OCI-LY7 (cell line): ENCODE data around the gene TRAPPC6A. TPM values are rescaled to one million over a fixed set of nuclear protein-coding genes. Genes with fewer than 3 reads are reported as not detected.

Source experiments
- BruUV-seq: library from RNA; stranded (reverse); fragments of 400-500 nt; replicated peaks from 2 replicates; lab custom pipeline; 2021; lab: Mats Ljungman, UMichigan
- CTCF ChIA-PET: fragments of 300-600 bp; sonication (Branson Sonifier 250); formaldehyde crosslinking; loops from one replicate; lab custom pipeline; 2022; ENCODE audit warnings: antibody characterized with exemption; ENCODE audit not compliant: unreplicated experiment; lab: Charles Lee
- POLR2A ChIA-PET: fragments of 300-600 bp; sonication (Branson Sonifier 250); formaldehyde crosslinking; loops from one replicate; lab custom pipeline; 2022; ENCODE audit warnings: antibody characterized with exemption; lab: Charles Lee
- DNase-seq: peaks from one replicate; pipeline ENCODE4 v3.0.0-alpha.2; 2015; ENCODE audit warnings: low spot score
- H2AFZ ChIP-seq: fragments of 200-600 bp; sonication (generic), shearing (Covaris generic); 2 replicates; pipeline ENCODE4 v1.6.1; 2014; ENCODE audit warnings: mild to moderate bottlenecking, antibody characterized with exemption, low read length, moderate library complexity
- H3K27ac ChIP-seq: fragments of 200-600 bp; sonication (generic); 2 replicates; pipeline ENCODE4 v1.5.1; 2014; ENCODE audit warnings: mixed run types, low read depth, mild to moderate bottlenecking, moderate library complexity, low read length, inconsistent platforms; ENCODE audit not compliant: poor library complexity, severe bottlenecking
- H3K36me3 ChIP-seq: fragments of 200-600 bp; sonication (generic); 2 replicates; pipeline ENCODE4 v1.6.1; 2014; ENCODE audit warnings: mild to moderate bottlenecking, antibody characterized with exemption, low read length, moderate library complexity, mixed read lengths; ENCODE audit not compliant: insufficient read depth
- H3K4me1 ChIP-seq: fragments of 200-600 bp; sonication (generic); 2 replicates; pipeline ENCODE4 v1.5.1; 2014; ENCODE audit warnings: mild to moderate bottlenecking, low read length; ENCODE audit not compliant: insufficient read depth, poor library complexity, severe bottlenecking
- H3K4me2 ChIP-seq: fragments of 200-600 bp; sonication (generic); 2 replicates; pipeline ENCODE4 v1.6.1; 2014; ENCODE audit warnings: mild to moderate bottlenecking, low read length
- H3K4me3 ChIP-seq: fragments of 200-600 bp; sonication (generic); 2 replicates; pipeline ENCODE4 v1.5.1; 2014; ENCODE audit warnings: mild to moderate bottlenecking, low read depth, low read length; ENCODE audit not compliant: poor library complexity, severe bottlenecking
- H3K79me2 ChIP-seq: fragments of 200-600 bp; sonication (generic); 2 replicates; pipeline ENCODE4 v1.6.1; 2016; ENCODE audit warnings: low read depth, mild to moderate bottlenecking, low read length, moderate library complexity, mixed read lengths; ENCODE audit not compliant: insufficient read depth
- H3K9me2 ChIP-seq: fragments of 200-600 bp; sonication (generic); 2 replicates; pipeline ENCODE4 v1.6.1; 2016; ENCODE audit warnings: mild to moderate bottlenecking, low read length, mixed read lengths; ENCODE audit not compliant: insufficient read depth
- H3K9me3 ChIP-seq: fragments of 200-600 bp; sonication (generic); 2 replicates; pipeline ENCODE4 v1.6.1; 2014; ENCODE audit warnings: mild to moderate bottlenecking, mixed run types, low read length, mixed read lengths
- H4K20me1 ChIP-seq: fragments of 200-600 bp; sonication (generic); 2 replicates; pipeline ENCODE4 v1.6.1; 2014; ENCODE audit warnings: mild to moderate bottlenecking, antibody characterized with exemption, low read length, moderate library complexity, mixed read lengths; ENCODE audit not compliant: insufficient read depth
- EZH2phosphoT487 ChIP-seq: fragments of 200-600 bp; sonication (generic); IDR thresholded peaks from 2 replicates; pipeline ENCODE4 v1.6.1; 2018; ENCODE audit warnings: low read depth, borderline replicate concordance, mild to moderate bottlenecking, mixed run types, antibody characterized with exemption, low read length, moderate library complexity, mixed read lengths
- intact Hi-C: fragments of 100-400 bp; cut with micrococcal nuclease; formaldehyde crosslinking; loops from one replicate; pipeline ENCODE4 v1.10.0; 2022; ENCODE audit not compliant: unreplicated experiment
- total RNA-seq, 2 experiments: library from RNA; depleted of rRNA in 1 of 2; stranded (reverse); fragments of >200 nt in 1 of 2; shearing (Covaris generic) in 1 of 2; gene quantifications; 2 replicates each; pipeline ENCODE4 v1.2.3, GENCODE V29; 2014 to 2022
- TF ChIP-seq, protein P1 (sequence below): fragments of 200-600 bp; sonication (generic); conservative IDR thresholded peaks from 2 replicates; pipeline ENCODE4 v1.5.1; 2014; ENCODE audit warnings: mild to moderate bottlenecking, antibody characterized with exemption, low read length, moderate library complexity, mixed read lengths

Gene TRAPPC6A
- total RNA-seq, 2 experiments from 2014 or later = 55.6 to 70.9 TPM

DNA sequence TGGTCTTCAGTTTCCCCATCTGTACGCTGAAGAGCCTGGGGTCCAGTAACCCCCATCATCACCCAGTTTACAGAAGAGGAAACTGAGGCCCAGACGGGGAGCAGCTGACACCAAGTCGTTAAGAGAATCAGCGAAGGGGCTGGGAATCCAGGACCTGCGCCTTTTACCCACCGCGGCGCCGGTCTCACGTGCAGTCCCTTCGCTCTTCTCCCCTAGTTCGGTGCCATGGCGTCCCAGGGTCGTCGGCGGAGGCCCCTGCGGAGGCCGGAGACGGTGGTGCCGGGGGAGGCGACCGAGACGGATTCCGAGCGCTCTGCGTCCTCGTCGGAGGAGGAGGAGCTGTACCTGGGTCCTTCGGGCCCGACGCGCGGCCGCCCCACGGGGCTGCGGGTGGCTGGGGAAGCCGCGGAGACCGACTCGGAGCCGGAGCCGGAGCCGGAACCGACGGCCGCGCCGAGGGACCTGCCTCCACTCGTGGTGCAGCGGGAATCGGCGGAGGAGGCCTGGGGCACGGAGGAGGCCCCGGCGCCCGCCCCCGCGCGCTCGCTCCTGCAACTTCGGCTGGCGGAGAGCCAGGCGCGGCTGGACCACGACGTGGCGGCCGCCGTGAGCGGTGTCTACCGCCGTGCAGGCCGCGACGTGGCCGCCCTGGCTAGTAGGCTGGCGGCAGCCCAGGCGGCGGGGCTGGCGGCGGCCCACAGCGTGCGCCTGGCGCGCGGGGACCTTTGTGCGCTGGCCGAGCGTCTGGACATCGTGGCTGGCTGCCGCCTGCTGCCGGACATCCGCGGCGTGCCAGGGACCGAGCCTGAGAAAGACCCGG is 1.2 kb upstream of the TRAPPC6A start:
- ChIA-PET CTCF (interaction anchor here (0.6 kb wide), 2 partner anchors 44 to 83 kb away, joined by 3 read pairs; no protein-coding TSS in a partner anchor), POLR2A (interaction anchor here (0.5 to 2.4 kb wide), 5 partner anchors 42 to 289 kb away, joined by 3 to 15 read pairs (median 3); no protein-coding TSS in a partner anchor)
- TF ChIP-seq, protein P1, sequence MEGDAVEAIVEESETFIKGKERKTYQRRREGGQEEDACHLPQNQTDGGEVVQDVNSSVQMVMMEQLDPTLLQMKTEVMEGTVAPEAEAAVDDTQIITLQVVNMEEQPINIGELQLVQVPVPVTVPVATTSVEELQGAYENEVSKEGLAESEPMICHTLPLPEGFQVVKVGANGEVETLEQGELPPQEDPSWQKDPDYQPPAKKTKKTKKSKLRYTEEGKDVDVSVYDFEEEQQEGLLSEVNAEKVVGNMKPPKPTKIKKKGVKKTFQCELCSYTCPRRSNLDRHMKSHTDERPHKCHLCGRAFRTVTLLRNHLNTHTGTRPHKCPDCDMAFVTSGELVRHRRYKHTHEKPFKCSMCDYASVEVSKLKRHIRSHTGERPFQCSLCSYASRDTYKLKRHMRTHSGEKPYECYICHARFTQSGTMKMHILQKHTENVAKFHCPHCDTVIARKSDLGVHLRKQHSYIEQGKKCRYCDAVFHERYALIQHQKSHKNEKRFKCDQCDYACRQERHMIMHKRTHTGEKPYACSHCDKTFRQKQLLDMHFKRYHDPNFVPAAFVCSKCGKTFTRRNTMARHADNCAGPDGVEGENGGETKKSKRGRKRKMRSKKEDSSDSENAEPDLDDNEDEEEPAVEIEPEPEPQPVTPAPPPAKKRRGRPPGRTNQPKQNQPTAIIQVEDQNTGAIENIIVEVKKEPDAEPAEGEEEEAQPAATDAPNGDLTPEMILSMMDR = no peak
- TF ChIP-seq EZH2phosphoT487 = no peak
- BruUV-seq = no TSS peak
- H3K36me3 ChIP-seq = 0 out of 2 replicates have a peak, but pooled peaks cover 8% of the 10 kb centered on the region
- no peaks in the 10 kb centered on the region for H3K9me2 ChIP-seq
- peak overlapping the region; percentile 88 for H3K4me3 ChIP-seq
- H3K79me2 ChIP-seq = peaks cover 32% of the 10 kb centered on the region
- H4K20me1 ChIP-seq = no peaks in the 10 kb centered on the region
- peak overlapping the region; percentile 72 for H2AFZ ChIP-seq
- peak overlapping the region; percentile 72 for H3K4me2 ChIP-seq
- peaks cover 25% of the 10 kb centered on the region for H3K4me1 ChIP-seq
- intact Hi-C loops = loop anchor here (5.0 kb wide), 1 partner anchor 87 kb away; the partner anchor contains the start of gene PPP1R37
- DNase-seq = no peak
- peak overlapping the region; percentile 48 for H3K27ac ChIP-seq
- H3K9me3 ChIP-seq = no peaks in the 10 kb centered on the region

DNA sequence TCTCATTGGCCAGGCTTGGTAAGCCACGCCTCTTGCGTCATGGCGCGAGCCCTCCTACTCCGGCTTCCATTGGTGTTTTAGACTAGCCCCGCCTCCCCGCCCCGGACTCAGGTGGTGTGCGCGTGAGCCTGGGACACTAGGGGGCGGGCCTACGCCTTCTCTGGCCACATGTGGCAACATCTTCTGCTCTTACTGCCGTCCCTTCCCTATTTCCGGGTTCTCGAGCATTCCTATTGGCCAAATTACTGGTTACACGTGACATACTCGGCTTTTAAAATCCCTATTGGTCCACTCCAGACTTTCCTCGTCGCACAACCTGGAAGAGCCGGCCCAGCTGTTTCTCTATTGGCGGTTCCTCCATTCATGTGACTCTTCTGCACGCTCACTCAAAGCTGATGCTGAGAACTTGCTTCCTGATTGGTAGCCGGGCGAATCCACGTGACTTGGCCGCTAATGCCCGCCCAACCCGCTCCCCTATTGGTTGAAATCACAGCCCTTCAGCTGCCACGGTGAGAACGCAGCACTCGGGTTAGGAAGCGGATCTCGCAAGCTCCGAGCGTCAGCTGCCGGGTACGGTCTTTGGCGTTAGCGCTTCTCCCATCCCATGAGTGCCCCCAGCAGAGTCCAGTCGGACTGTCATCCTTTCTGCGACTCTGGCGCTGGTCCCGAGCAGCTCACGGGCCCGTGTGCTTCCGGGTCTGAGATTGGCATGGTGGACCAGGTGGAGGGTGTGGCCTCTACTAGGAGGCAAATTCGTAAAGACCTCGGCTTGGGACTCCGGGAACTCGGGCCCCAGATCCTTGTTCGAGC is 430 bp upstream of the TRAPPC6A start, which contains the start of gene BLOC1S3:
Gene BLOC1S3, plus strand, starts transcription at position 523 of the 810 bp plus-strand sequence. CDS start 513 bp downstream, outside the sequence.
- Histone ChIP-seq H3K4me3 (peak within 1 kb of the TSS; percentile 88), H3K79me2 (peaks cover 32% of the 10 kb centered on the region), H3K4me2 (peak within 1 kb of the TSS; percentile 75), H4K20me1 (no peaks in the 10 kb centered on the region), H2AFZ (peak within 1 kb of the TSS; percentile 72), H3K9me2 (no peaks in the 10 kb centered on the region), H3K4me1 (peaks cover 25% of the 10 kb centered on the region), H3K9me3 (no peaks in the 10 kb centered on the region), H3K27ac (peak within 1 kb of the TSS; percentile 66), H3K36me3 (0 out of 2 replicates have a peak, but pooled peaks cover 8% of the 10 kb centered on the region)
- intact Hi-C loops = loop anchor here (1.0 to 5.0 kb wide), 4 partner anchors 41 to 162 kb away; partner anchors contain the start of genes GEMIN7 and PPP1R37
- peak; percentile 100 for DNase-seq
- BruUV-seq = no TSS peak
- CTCF ChIA-PET = interaction anchor here (0.6 kb wide), 3 partner anchors 68 to 112 kb away, joined by 3 read pairs; no protein-coding TSS in a partner anchor
- TF ChIP-seq, protein P1 = peak; percentile 63
- TF ChIP-seq EZH2phosphoT487 = no peak
- POLR2A ChIA-PET = interaction anchor here (0.5 to 2.4 kb wide), 6 partner anchors 11 to 288 kb away, joined by 3 to 15 read pairs (median 3); no protein-coding TSS in a partner anchor
